Spleen (tissue), 11 donors: ENCODE data around the gene ZSCAN9. TPM values are rescaled to one million over a fixed set of nuclear protein-coding genes. Genes with fewer than 3 reads are reported as not detected.
A peak's percentile ranks its signal among the peaks of the same experiment; 100 is the strongest.

Experiments used
- DNase-seq: peaks from one replicate; pipeline ENCODE4 v3.0.0-alpha.2; 2020
- H3K27ac ChIP-seq, 8 donors: fragments of 200-600 bp; sonication (generic) in 7 of 8; 1 replicate in 4 of 8; 2 replicates in 4 of 8; pipeline versions ENCODE4 v1.5.0 to v1.8.0; 2016 to 2021; ENCODE audit warnings: inconsistent platforms in 4 of 8, mild to moderate bottlenecking in 4 of 8, moderate library complexity in 1 of 8
- H3K27me3 ChIP-seq, 7 donors: fragments of 200-600 bp; sonication (generic) in 6 of 7; replicated peaks in 1 of 7; 1 replicate in 4 of 7; 2 replicates in 3 of 7; pipeline versions ENCODE4 v1.5.0 to v1.8.0; 2016 to 2021; ENCODE audit warnings: inconsistent platforms in 3 of 7, mild to moderate bottlenecking in 1 of 7
- H3K36me3 ChIP-seq, 6 donors: fragments of 200-600 bp; sonication (generic) in 5 of 6; 1 replicate in 4 of 6; 2 replicates in 2 of 6; pipeline versions ENCODE4 v1.5.0 to v1.8.0; 2016 to 2021; ENCODE audit warnings: inconsistent platforms in 2 of 6
- H3K4me1 ChIP-seq, 6 donors: fragments of 200-600 bp; sonication (generic) in 5 of 6; 1 replicate in 3 of 6; 2 replicates in 3 of 6; pipeline versions ENCODE4 v1.5.0 to v1.8.0; 2016 to 2021; ENCODE audit warnings: inconsistent platforms in 3 of 6
- H3K4me3 ChIP-seq, 8 donors: fragments of 200-600 bp; sonication (generic) in 7 of 8; 1 replicate in 4 of 8; 2 replicates in 4 of 8; pipeline versions ENCODE4 v1.5.0 to v1.8.0; 2016 to 2021; ENCODE audit warnings: inconsistent platforms in 4 of 8, mild to moderate bottlenecking in 4 of 8, moderate library complexity in 2 of 8
- H3K9me3 ChIP-seq, 8 donors: fragments of 200-600 bp; sonication (generic) in 7 of 8; 1 replicate in 4 of 8; 2 replicates in 4 of 8; pipeline versions ENCODE4 v1.5.0 to v1.8.0; 2016 to 2021; ENCODE audit warnings: inconsistent platforms in 4 of 8
- CTCF ChIP-seq, 11 experiments: fragments of 200-600 bp in 7 of 11; fragments of 450-650 bp in 4 of 11; sonication (generic) in 4 of 11; IDR thresholded peaks in 8 of 11; conservative IDR thresholded peaks in 3 of 11; 1 replicate in 7 of 11; 2 replicates in 4 of 11; pipeline versions ENCODE4 v1.4.0 to v1.8.0; 2016 to 2021; ENCODE audit warnings: antibody characterized with exemption in 11 of 11, inconsistent platforms in 4 of 11, mild to moderate bottlenecking in 1 of 11
- POLR2A ChIP-seq, 3 donors: fragments of 450-650 bp; IDR thresholded peaks; one replicate each; pipeline ENCODE4 v1.5.1; 2017; ENCODE audit warnings: antibody characterized with exemption in 3 of 3, mild to moderate bottlenecking in 1 of 3
- POLR2AphosphoS5 ChIP-seq, 3 donors: sonication (generic); formaldehyde crosslinking; IDR thresholded peaks; one replicate each; pipeline ENCODE4 v1.5.1; 2017; ENCODE audit warnings: antibody characterized with exemption in 3 of 3
- WGBS, 5 donors: extraction: QIAGEN DNeasy Blood & Tissue Kit in 3 of 5; methylation state at CpG; one replicate each; pipeline versions ENCODE4 v1.1.5 to v1.1.7; 2013 to 2018; 5-methylcytosine and 5-hydroxymethylcytosine counted together
- intact Hi-C: fragments of 100-400 bp; cut with DNase I; formaldehyde crosslinking; loops from one replicate; pipeline ENCODE4 v1.15.0; 2023; ENCODE audit warnings: low total_unique reads
- polyA plus RNA-seq, 3 donors: library from polyadenylated mRNA; stranded (reverse); fragments of 200-250 nt; gene quantifications; one replicate each; pipeline ENCODE4 v1.2.1, GENCODE V29; 2013
- total RNA-seq, 7 donors: library from RNA; depleted of rRNA in 3 of 7; stranded (reverse); fragments of >200 nt in 3 of 7; fragmentation: NEBNext Ultra II Directional in 4 of 7; extraction: Animal tissue kit (Norgen Biotek cat#: 25700) in 4 of 7; gene quantifications; one replicate each; pipeline versions ENCODE4 v1.1.0 to v1.2.1, GENCODE V29; 2016 to 2021
- donor health status: healthy with polysubstance abuse.
- donor health status: DM: no; HTN: no; CAD: no; lungs with moderate emphysema.
- donor health status: DM: no; HTN: no; CAD: no.
- donor health status: Bipolar disorder and iron deficiency.
- donor health status: healthy.
- donor health status: DM: no; HTN: no; CAD: no.
- donor health status: DM: yes; HTN: yes; CAD: no.

The ZSCAN9 gene
- total and polyA plus RNA-seq, 10 donors = 6.9 to 25.7 (median 14.2) TPM

GRCh38 chr6:28209753-28210535 lies 15.1 kb upstream of the ZSCAN9 start:
- WGBS, 5 donors = 29 to 43% (median 38%) methylated on average over 7 of the region's 7 CpGs
- Histone ChIP-seq H3K27me3 (peaks cover 7 to 100% (median 94%) of the 10 kb centered on the region in 7 donors), H3K4me3 (no peak overlapping the region), H3K27ac (no peak overlapping the region), H3K36me3 (no peaks in the 10 kb centered on the region), H3K4me1 (peaks cover 7 to 33% (median 27%) of the 10 kb centered on the region in 6 donors), H3K9me3 (peaks cover 0 to 16% (median 0%) of the 10 kb centered on the region in 8 donors)
- no peak for TF ChIP-seq POLR2AphosphoS5 (IDR thresholded peaks at IDR 0.05)
- TF ChIP-seq CTCF (IDR thresholded peaks at IDR 0.05 in 8 of 11, conservative IDR thresholded peaks at IDR 0.05 in 3 of 11) = no peak
- no peak for TF ChIP-seq POLR2A (IDR thresholded peaks at IDR 0.05)
- no peak for DNase-seq
- intact Hi-C loops = no loop called here

- intact Hi-C loops = no loop called here
- TF ChIP-seq POLR2A (IDR thresholded peaks at IDR 0.05) = no peak
- no peak for TF ChIP-seq POLR2AphosphoS5 (IDR thresholded peaks at IDR 0.05)
- no peak for TF ChIP-seq CTCF (IDR thresholded peaks at IDR 0.05 in 8 of 11, conservative IDR thresholded peaks at IDR 0.05 in 3 of 11)
- WGBS, 5 donors = 6 to 11% (median 8%) methylated on average over 16 of the region's 16 CpGs
- H3K27me3 ChIP-seq = peaks cover 7 to 96% (median 82%) of the 10 kb centered on the region in 7 donors
- DNase-seq = no peak
- peak overlapping the region in 5 of 8 donors; percentile 5 to 57 (median 47) for H3K27ac ChIP-seq
- no peaks in the 10 kb centered on the region for H3K36me3 ChIP-seq
- peak overlapping the region in 5 of 8 donors; percentile 1 to 47 (median 16) for H3K4me3 ChIP-seq
- H3K4me1 ChIP-seq = peaks cover 7 to 31% (median 27%) of the 10 kb centered on the region in 6 donors
- H3K9me3 ChIP-seq = peaks cover 0 to 11% (median 0%) of the 10 kb centered on the region in 8 donors
Observed at GRCh38 chr6:28211840-28212509, 13.1 kb upstream of the ZSCAN9 start.

- intact Hi-C loops = no loop called here
- no peak for TF ChIP-seq POLR2AphosphoS5 (IDR thresholded peaks at IDR 0.05)
- TF ChIP-seq CTCF (IDR thresholded peaks at IDR 0.05 in 8 of 11, conservative IDR thresholded peaks at IDR 0.05 in 3 of 11) = no peak
- no peak for TF ChIP-seq POLR2A (IDR thresholded peaks at IDR 0.05)
- Histone ChIP-seq H3K9me3 (peaks cover 0 to 5% (median 0%) of the 10 kb centered on the region in 8 donors), H3K27ac (peak overlapping the region in 6 of 8 donors; percentile 5 to 57 (median 42)), H3K4me1 (peaks cover 6 to 24% (median 22%) of the 10 kb centered on the region in 6 donors), H3K4me3 (peak overlapping the region in 5 of 8 donors; percentile 1 to 47 (median 16)), H3K27me3 (peaks cover 7 to 89% (median 75%) of the 10 kb centered on the region in 7 donors), H3K36me3 (no peaks in the 10 kb centered on the region)
- DNase-seq = no peak
- WGBS, 5 donors = 2 to 3% (median 2%) methylated on average over 21 of the region's 21 CpGs
Observed at GRCh38 chr6:28212510-28213212, 12.4 kb upstream of the ZSCAN9 start.
